ENCODE measurements around the gene MDFIC2.
"Not testable (repeated sequence)": the region's sequence is repeated elsewhere in the genome, so short reads cannot be mapped to it uniquely, and the experiment has no call there.

Gene MDFIC2

GRCh38 chr3:70312336-70312735, at the start of gene MDFIC2:
Gene MDFIC2 (minus strand): TSS chr3:70312638. CDS start chr3:70311973, 665 bp downstream.
- DNase-seq (ENCODE audit: low read depth), result no peak

- no peak for DNase-seq (ENCODE audit: low read depth)
Measured at GRCh38 chr3:70360979-70361760, 48.7 kb upstream of the MDFIC2 start.

GRCh38 chr3:70359711-70360110, 47.3 kb upstream of the MDFIC2 start:
- DNase-seq (ENCODE audit: low read depth), result no peak

GRCh38 chr3:70358978-70359580, 46.6 kb upstream of the MDFIC2 start:
- DNase-seq (ENCODE audit: low read depth), result no peak

GRCh38 chr3:70352215-70352614, 39.8 kb upstream of the MDFIC2 start:
- no peak for DNase-seq (ENCODE audit: low read depth)

GRCh38 chr3:70342149-70342548, 29.7 kb upstream of the MDFIC2 start:
- no peak for DNase-seq (ENCODE audit: low read depth)

- DNase-seq (ENCODE audit: low read depth), result not testable (repeated sequence)
Measured at GRCh38 chr3:70336885-70337284, 24.4 kb upstream of the MDFIC2 start.

- no peak for DNase-seq (ENCODE audit: low read depth)
Measured at GRCh38 chr3:70333080-70333479, 20.6 kb upstream of the MDFIC2 start.

GRCh38 chr3:70315021-70315420, 2.6 kb upstream of the MDFIC2 start:
- no peak for DNase-seq (ENCODE audit: low read depth)

GRCh38 chr3:70310809-70311208, 1.6 kb downstream of the MDFIC2 start:
- DNase-seq (ENCODE audit: low read depth), result no peak

- DNase-seq (ENCODE audit: low read depth), result no peak
Measured at GRCh38 chr3:70309591-70309990, 2.8 kb downstream of the MDFIC2 start.

- no peak for DNase-seq (ENCODE audit: low read depth)
Measured at GRCh38 chr3:70308760-70309159, 3.7 kb downstream of the MDFIC2 start.

GRCh38 chr3:70306736-70307135, 5.7 kb downstream of the MDFIC2 start:
- no peak for DNase-seq (ENCODE audit: low read depth)

- no peak for DNase-seq (ENCODE audit: low read depth)
Measured at GRCh38 chr3:70298385-70298784, 14.1 kb downstream of the MDFIC2 start.

- no peak for DNase-seq (ENCODE audit: low read depth)
Measured at GRCh38 chr3:70291097-70291482, 21.3 kb downstream of the MDFIC2 start.

- DNase-seq (ENCODE audit: low read depth), result not testable (repeated sequence)
Measured at GRCh38 chr3:70290431-70291096, 21.9 kb downstream of the MDFIC2 start.

- no peak for DNase-seq (ENCODE audit: low read depth)
Measured at GRCh38 chr3:70281663-70282062, 30.8 kb downstream of the MDFIC2 start.

GRCh38 chr3:70277304-70277703, 35.1 kb downstream of the MDFIC2 start:
- no peak for DNase-seq (ENCODE audit: low read depth)

- DNase-seq (ENCODE audit: low read depth), result no peak
Measured at GRCh38 chr3:70276901-70277300, 35.5 kb downstream of the MDFIC2 start.

GRCh38 chr3:70273492-70273891, 38.9 kb downstream of the MDFIC2 start:
- no peak for DNase-seq (ENCODE audit: low read depth)

GRCh38 chr3:70272798-70273197, 39.6 kb downstream of the MDFIC2 start:
- no peak for DNase-seq (ENCODE audit: low read depth)

GRCh38 chr3:70264122-70264780, 48.2 kb downstream of the MDFIC2 start:
- no peak for DNase-seq (ENCODE audit: low read depth)

- no peak for DNase-seq (ENCODE audit: low read depth)
Measured at GRCh38 chr3:70261283-70261682, 51.2 kb downstream of the MDFIC2 start.
